AG04450 (cell line): Measurements from ENCODE around the gene TOX2. TPM values are rescaled to one million over a fixed set of nuclear protein-coding genes. Genes with fewer than 3 reads are reported as not detected.

Experiments used
- CTCF ChIA-PET: fragments of 300-600, 350-600 bp; formaldehyde crosslinking; extraction: SDS; loops from one replicate; lab custom pipeline; 2022; ENCODE audit warnings: antibody characterized with exemption, inconsistent platforms; lab: Charles Lee
- POLR2A ChIA-PET: fragments of 350-600 bp; formaldehyde crosslinking; extraction: SDS; loops from one replicate; lab custom pipeline; 2021; ENCODE audit warnings: antibody characterized with exemption, inconsistent platforms; lab: Yijun Ruan, JAX
- DNase-seq: peaks from one replicate; pipeline ENCODE4 v3.0.0-alpha.2; 2011; ENCODE audit warnings: low read depth, low spot score
- H3K27ac ChIP-seq: one replicate; pipeline ENCODE4 v1.5.1; 2012; ENCODE audit warnings: low read depth, low read length, control low read depth
- H3K27me3 ChIP-seq: one replicate; pipeline ENCODE4 v1.6.0; 2012; ENCODE audit warnings: low read length; ENCODE audit not compliant: control insufficient read depth, insufficient read depth
- H3K4me3 ChIP-seq: 2 replicates; pipeline ENCODE4 v1.5.1; 2011; ENCODE audit warnings: mild to moderate bottlenecking, low read depth, low read length, control low read depth
- H3K9me3 ChIP-seq: 2 replicates; pipeline ENCODE4 v1.5.1; 2012; ENCODE audit warnings: low read length; ENCODE audit not compliant: control insufficient read depth, insufficient read depth
- polyA plus RNA-seq: library from polyadenylated mRNA; depleted of rRNA; stranded (reverse); fragments of >200 nt; gene quantifications from 2 replicates; pipeline ENCODE4 v1.2.3, GENCODE V29; 2011
- TF ChIP-seq, protein P1 (sequence below): IDR thresholded peaks from 2 replicates; pipeline ENCODE4 v1.5.1; 2011; ENCODE audit warnings: low read depth, low read length, control low read depth, inconsistent platforms

Gene TOX2
- polyA plus RNA-seq, 1 experiment = 10.6 TPM

DNA sequence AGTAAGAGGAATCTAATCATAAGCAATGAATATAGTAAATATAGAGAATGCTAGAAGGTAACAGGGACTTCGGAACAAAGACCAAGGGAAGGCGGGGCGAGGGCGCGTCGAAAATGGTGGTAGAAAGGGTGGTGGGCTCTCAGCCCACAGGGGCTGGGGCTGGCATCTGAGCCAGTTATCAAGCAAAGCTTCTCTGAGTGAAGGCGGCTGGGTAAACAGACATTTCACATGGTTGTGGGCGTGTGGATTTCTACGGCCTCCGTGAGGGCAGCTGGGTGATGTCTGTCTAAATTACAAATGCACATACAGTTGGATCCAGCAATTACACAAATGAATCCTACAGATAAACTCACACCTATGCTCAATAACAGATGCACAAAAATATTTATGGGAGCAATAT, 56.6 kb downstream of the TOX2 start:
- ChIA-PET CTCF (interaction anchor here (0.6 kb wide), 1 partner anchor 14 kb away, joined by 4 read pairs; no protein-coding TSS in a partner anchor), POLR2A (no interaction called here)
- TF ChIP-seq, protein P1, sequence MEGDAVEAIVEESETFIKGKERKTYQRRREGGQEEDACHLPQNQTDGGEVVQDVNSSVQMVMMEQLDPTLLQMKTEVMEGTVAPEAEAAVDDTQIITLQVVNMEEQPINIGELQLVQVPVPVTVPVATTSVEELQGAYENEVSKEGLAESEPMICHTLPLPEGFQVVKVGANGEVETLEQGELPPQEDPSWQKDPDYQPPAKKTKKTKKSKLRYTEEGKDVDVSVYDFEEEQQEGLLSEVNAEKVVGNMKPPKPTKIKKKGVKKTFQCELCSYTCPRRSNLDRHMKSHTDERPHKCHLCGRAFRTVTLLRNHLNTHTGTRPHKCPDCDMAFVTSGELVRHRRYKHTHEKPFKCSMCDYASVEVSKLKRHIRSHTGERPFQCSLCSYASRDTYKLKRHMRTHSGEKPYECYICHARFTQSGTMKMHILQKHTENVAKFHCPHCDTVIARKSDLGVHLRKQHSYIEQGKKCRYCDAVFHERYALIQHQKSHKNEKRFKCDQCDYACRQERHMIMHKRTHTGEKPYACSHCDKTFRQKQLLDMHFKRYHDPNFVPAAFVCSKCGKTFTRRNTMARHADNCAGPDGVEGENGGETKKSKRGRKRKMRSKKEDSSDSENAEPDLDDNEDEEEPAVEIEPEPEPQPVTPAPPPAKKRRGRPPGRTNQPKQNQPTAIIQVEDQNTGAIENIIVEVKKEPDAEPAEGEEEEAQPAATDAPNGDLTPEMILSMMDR = no peak
- Histone ChIP-seq H3K27ac (no peak overlapping the region), H3K27me3 (no peaks in the 10 kb centered on the region), H3K9me3 (peaks cover 2% of the 10 kb centered on the region; the same call in 1 of the 2 replicates), H3K4me3 (no peak overlapping the region)
- DNase-seq = no peak

DNA sequence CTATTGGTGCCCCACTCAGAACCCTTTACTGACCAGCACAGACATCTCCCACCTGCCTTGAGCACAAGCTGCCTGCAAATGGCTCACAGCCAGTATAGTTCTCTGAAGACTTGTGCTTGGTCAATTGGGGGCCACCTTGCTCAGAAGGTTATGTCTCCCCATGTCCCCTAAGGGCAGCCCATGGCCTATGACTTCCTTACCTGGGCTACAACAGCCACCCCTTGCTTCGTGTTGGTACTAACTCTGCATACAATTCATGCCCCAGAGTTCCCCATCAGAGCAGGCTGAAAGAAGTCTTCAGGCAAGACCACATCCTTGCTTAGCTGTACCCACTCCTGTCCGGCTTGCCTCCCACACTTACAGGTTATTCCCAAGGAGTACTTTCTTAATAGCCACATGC, 57.4 kb downstream of the TOX2 start:
- ChIA-PET POLR2A (no interaction called here), CTCF (interaction anchor here (0.6 kb wide), 1 partner anchor 15 kb away, joined by 4 read pairs; no protein-coding TSS in a partner anchor)
- no peak overlapping the region for H3K27ac ChIP-seq
- DNase-seq = no peak
- no peak overlapping the region for H3K4me3 ChIP-seq
- TF ChIP-seq, protein P1 = no peak
- H3K27me3 ChIP-seq = no peaks in the 10 kb centered on the region
- peaks cover 2% of the 10 kb centered on the region; the same call in 1 of the 2 replicates for H3K9me3 ChIP-seq

DNA sequence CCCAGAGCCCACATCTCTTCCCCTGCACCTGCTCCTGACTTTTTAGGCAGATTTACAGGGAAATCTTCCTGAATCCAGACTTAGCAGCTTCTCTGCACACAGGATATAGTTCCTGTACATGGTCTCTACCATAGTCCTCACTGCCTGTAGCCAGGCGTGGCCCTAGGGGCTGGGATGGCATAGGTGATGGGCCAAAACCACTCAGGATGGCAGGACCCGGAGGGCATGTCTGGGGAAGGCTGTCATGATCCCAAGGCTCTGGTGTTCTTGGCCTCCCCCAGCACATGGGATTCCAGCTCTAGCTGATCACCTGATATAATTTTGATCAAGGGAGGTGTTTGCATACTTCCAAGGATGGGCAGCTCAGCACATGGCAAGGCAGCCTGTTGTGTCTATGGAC, 58.0 kb downstream of the TOX2 start:
- Histone ChIP-seq H3K27ac (no peak overlapping the region), H3K9me3 (peaks cover 2% of the 10 kb centered on the region; the same call in 1 of the 2 replicates), H3K27me3 (no peaks in the 10 kb centered on the region), H3K4me3 (no peak overlapping the region)
- DNase-seq = no peak
- TF ChIP-seq, protein P1 = no peak
- ChIA-PET CTCF (no interaction called here), POLR2A (no interaction called here)

DNA sequence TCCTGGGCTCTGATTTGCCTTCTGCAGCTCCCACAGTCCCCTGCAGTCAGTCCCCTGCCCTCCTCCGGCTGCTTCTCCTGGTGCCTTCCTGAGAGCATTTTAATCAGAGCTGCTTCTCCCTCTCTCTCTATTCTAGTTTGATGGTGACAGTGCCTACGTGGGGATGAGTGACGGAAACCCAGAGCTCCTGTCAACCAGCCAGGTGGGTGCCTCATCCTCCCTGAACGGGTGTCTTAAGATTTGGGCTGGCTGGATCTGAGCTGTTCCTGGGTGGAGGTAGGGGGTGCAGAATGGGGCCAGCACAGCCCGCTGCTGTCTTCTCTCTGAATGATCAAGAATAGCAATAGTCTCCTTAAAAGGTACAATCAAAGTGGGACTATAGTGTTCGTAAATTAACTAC, 58.6 kb downstream of the TOX2 start:
- ChIA-PET CTCF (no interaction called here), POLR2A (no interaction called here)
- H3K9me3 ChIP-seq = peaks cover 2% of the 10 kb centered on the region; the same call in 1 of the 2 replicates
- no peaks in the 10 kb centered on the region for H3K27me3 ChIP-seq
- no peak for DNase-seq
- TF ChIP-seq, protein P1 = no peak
- no peak overlapping the region for H3K27ac ChIP-seq
- no peak overlapping the region for H3K4me3 ChIP-seq

DNA sequence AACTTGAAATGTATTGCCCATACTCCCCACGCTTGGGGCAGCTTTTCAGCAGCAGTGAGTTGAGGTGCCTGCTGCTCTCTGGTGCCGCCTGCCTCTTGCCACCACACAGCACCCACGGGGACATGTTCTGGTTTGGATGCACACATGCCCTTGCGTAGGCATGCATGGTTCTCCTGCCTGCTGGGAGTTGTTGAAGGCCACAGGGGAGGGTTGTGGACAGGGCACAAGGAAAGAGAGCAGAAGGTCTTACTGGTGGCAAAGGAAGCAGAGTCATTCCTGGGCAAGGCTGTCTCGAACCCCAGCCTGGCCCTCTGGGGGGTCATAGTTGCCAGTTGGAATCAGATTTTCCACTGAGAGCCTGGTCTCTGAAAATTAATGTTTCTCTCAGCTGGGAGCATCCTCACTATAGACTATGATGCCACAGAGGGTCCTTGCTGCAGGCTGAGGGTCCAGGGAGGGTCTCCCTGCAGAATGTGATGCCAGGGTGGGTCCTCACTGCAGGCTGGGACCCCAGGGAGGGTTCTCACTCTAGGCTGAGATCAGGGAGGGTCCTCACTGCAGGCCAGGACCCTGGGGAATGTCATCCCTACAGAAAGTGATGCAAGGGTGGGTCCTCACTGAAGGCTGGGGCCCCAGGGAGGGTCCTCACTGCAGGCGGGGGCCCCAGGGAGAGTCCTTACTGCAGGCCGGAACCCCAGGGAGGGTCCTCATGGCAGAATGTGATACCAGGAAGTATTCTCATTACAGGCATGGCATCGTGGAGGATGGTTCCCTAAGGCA, 59.2 kb downstream of the TOX2 start:
- Histone ChIP-seq H3K27ac (no peak overlapping the region), H3K9me3 (peaks cover 2% of the 10 kb centered on the region; the same call in 1 of the 2 replicates), H3K27me3 (no peaks in the 10 kb centered on the region), H3K4me3 (no peak overlapping the region)
- TF ChIP-seq, protein P1 = no peak
- ChIA-PET POLR2A (no interaction called here), CTCF (no interaction called here)
- no peak for DNase-seq
